Measurements from ENCODE around the gene MYLK. TPM values are rescaled to one million over a fixed set of nuclear protein-coding genes. Genes with fewer than 3 reads are reported as not detected.
"Not testable (repeated sequence)": the region's sequence is repeated elsewhere in the genome, so short reads cannot be mapped to it uniquely, and the experiment has no call there.

The MYLK gene
- total and polyA plus RNA-seq, 11 donors: 3.2 to 20.7 (median 12.4) TPM

DNA sequence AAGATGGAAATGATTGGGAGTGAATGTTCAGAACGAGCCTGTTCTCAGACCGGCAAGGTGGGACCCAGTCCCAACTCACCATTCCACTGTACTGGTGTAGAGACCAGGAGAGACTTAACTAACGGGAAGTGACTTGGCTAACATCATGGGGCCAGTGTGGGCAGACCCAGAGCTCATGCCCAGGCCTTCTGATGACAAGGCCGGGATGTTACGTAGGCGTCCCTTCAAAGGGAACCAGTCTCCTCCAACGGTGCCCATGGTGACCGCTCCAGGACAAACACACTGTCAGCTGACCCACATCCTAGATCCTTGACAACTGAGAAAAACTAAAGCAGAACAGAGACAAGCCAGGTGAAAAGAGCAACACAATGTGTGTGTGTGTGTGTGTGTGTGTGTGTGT, 170.9 kb downstream of the MYLK start:
- H3K4me3 ChIP-seq: no peak overlapping the region
- H3K36me3 ChIP-seq: no peaks in the 10 kb centered on the region
- H3K27ac ChIP-seq: no peak overlapping the region
- WGBS, 4 donors: 76 to 91% (median 90%) methylated on average over 8 of the region's 8 CpGs
- H3K9me3 ChIP-seq: no peaks in the 10 kb centered on the region
- intact Hi-C loops (cut with DNase I): no loop called here
- H3K27me3 ChIP-seq: no peaks in the 10 kb centered on the region
- DNase-seq (peak in 1 of 5 donors; percentile 52), ATAC-seq (peak; percentile 39 to 73 (median 66))
- H3K4me1 ChIP-seq: peaks cover 0 to 14% (median 7%) of the 10 kb centered on the region in 12 donors
- TF ChIP-seq POLR2A (IDR thresholded peaks at IDR 0.05): no peak
- TF ChIP-seq, protein P1, sequence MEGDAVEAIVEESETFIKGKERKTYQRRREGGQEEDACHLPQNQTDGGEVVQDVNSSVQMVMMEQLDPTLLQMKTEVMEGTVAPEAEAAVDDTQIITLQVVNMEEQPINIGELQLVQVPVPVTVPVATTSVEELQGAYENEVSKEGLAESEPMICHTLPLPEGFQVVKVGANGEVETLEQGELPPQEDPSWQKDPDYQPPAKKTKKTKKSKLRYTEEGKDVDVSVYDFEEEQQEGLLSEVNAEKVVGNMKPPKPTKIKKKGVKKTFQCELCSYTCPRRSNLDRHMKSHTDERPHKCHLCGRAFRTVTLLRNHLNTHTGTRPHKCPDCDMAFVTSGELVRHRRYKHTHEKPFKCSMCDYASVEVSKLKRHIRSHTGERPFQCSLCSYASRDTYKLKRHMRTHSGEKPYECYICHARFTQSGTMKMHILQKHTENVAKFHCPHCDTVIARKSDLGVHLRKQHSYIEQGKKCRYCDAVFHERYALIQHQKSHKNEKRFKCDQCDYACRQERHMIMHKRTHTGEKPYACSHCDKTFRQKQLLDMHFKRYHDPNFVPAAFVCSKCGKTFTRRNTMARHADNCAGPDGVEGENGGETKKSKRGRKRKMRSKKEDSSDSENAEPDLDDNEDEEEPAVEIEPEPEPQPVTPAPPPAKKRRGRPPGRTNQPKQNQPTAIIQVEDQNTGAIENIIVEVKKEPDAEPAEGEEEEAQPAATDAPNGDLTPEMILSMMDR (IDR thresholded peaks at IDR 0.05): no peak

DNA sequence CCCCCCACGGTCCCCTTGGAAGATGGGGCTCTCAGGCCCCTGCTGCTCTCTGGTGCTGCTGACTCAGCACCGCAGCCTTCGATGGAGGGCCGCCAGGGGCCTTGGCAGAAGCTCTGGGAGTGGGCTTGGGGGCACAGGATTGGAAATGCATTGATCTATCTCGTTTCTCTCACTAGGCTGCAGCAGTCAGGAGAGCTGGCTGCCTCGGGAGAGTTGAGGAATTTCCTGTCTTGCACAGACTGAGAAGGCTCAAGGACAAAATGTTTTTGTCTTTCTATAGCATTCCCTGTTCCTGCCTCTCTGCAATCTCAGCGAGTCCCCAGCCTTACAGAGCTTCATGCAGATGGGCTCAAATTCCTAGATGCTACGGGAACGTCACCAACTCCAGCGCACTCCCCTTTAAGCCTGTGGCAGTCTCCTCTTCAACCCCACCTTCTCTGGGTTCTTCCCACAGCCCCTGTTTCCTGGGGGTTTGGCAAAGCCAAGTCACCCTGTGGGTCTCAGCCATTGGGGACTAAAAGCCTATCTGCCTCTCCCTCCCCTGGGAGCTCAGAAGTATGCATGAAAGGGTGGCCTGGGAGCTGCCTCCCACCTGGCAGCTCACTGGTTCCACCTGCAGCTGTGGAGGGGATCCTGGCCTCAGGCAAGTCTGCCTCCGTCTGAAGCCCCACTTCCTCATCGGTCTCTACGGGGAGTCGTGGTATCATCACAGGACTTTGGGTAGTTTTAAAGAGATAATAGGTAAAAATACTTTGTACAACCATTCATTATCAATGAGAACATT, 171.9 kb downstream of the MYLK start:
- WGBS, 4 donors: 48 to 68% (median 55%) methylated on average over 12 to 14 of the region's 14 CpGs
- no peaks in the 10 kb centered on the region for H3K36me3 ChIP-seq
- peak overlapping the region in 6 of 12 donors; percentile 17 to 47 (median 33) for H3K27ac ChIP-seq
- peak in 3 of 4 donors; percentile 12 to 43 (median 23) for ATAC-seq
- H3K4me3 ChIP-seq: no peak overlapping the region
- H3K9me3 ChIP-seq: no peaks in the 10 kb centered on the region
- TF ChIP-seq, protein P1 (IDR thresholded peaks at IDR 0.05): no peak
- no peak for TF ChIP-seq POLR2A (IDR thresholded peaks at IDR 0.05)
- peaks cover 0 to 14% (median 7%) of the 10 kb centered on the region in 12 donors for H3K4me1 ChIP-seq
- no peak for DNase-seq
- intact Hi-C loops (cut with DNase I): no loop called here
- no peaks in the 10 kb centered on the region for H3K27me3 ChIP-seq

DNA sequence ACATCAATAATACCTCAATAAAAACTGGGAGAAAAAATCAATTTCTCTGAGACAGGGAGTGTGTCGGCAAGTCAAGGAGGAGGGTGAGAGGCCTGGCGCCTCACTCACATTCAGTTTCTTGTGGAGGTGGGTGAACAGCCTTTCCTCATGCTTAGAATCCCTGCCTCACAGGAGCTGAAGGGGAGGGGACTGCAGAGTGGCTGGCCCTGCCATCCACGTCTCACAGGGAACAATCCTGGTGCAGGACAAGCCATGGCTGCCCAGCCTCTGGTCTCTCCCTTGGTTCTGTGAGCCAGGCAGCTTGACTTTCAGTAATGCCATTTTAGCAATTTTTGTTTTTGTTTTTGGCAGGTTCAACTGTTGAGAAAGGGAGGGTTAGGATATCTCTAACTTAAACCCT, 172.8 kb downstream of the MYLK start:
- TF ChIP-seq, protein P1 (IDR thresholded peaks at IDR 0.05): no peak
- TF ChIP-seq POLR2A (IDR thresholded peaks at IDR 0.05): no peak
- no peak for DNase-seq
- peak overlapping the region in 1 of 12 donors; percentile 33 for H3K27ac ChIP-seq
- intact Hi-C loops (cut with DNase I): no loop called here
- whole genome bisulfite sequencing, 4 donors: 88 to 97% (median 92%) methylated on average over 3 of the region's 3 CpGs
- peaks cover 0 to 14% (median 7%) of the 10 kb centered on the region in 12 donors for H3K4me1 ChIP-seq
- no peak overlapping the region for H3K4me3 ChIP-seq
- no peaks in the 10 kb centered on the region for H3K36me3 ChIP-seq
- H3K27me3 ChIP-seq: no peaks in the 10 kb centered on the region
- no peaks in the 10 kb centered on the region for H3K9me3 ChIP-seq
- ATAC-seq: no peak

DNA sequence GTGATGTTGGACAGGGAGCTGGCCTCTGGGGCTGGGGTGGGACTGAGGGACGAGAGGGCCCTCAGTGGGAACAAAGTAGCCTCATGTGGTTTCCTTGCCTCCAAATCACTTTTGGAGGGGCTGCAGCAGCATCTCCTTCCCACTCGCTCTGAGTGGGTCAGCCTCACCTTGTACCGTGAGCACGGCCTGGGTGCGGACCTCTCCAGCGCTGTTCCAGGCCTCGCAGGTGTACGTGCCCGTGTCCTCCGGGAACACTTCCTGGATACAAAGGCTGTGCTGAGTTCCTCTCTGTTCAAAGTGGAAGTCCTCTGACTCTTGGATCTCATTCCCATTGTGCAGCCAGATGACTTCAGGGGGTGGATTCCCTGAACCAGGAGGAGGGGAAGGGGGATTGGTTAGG, 175.6 kb downstream of the MYLK start:
- DNase-seq: no peak
- intact Hi-C loops (cut with DNase I): loop anchor here in 1 of 10 donors (10.0 kb wide), 1 partner anchor 54 kb away; no protein-coding TSS in a partner anchor
- H3K36me3 ChIP-seq: no peaks in the 10 kb centered on the region
- H3K4me1 ChIP-seq: peaks cover 0 to 22% (median 7%) of the 10 kb centered on the region in 12 donors
- H3K27me3 ChIP-seq: no peaks in the 10 kb centered on the region
- H3K4me3 ChIP-seq: no peak overlapping the region
- no peaks in the 10 kb centered on the region for H3K9me3 ChIP-seq
- H3K27ac ChIP-seq: no peak overlapping the region
- TF ChIP-seq POLR2A (IDR thresholded peaks at IDR 0.05): no peak
- TF ChIP-seq, protein P1 (IDR thresholded peaks at IDR 0.05): no peak
- ATAC-seq: no peak
- 71 to 80% (median 75%) methylated on average over 10 of the region's 10 CpGs for WGBS, 4 donors

DNA sequence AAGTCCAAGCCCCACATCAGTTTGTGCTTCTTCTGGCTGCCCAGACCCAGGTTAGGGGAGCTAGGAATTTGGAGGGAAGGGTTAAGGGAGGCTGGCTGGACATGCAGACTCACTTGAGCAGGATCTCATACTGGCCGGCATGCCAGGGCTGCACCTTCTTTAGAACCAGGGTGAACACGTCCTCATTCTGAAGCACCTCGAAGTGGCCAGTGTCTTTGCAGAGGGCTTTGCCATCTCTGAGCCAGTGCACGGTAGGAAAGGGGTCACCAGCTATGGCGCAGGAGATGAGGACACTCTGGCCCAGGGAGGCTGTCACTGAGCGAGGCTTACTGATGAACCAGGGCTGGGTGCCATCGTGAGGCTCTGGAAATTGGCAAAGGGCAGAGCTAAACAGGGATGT, 176.5 kb downstream of the MYLK start:
- H3K4me1 ChIP-seq: peaks cover 0 to 21% (median 7%) of the 10 kb centered on the region in 12 donors
- ATAC-seq: peak in 1 of 4 donors; percentile 8
- not testable (repeated sequence) for H3K27me3 ChIP-seq, DNase-seq, H3K9me3 ChIP-seq, H3K36me3 ChIP-seq, H3K4me3 ChIP-seq, H3K27ac ChIP-seq
- intact Hi-C loops (cut with DNase I): loop anchor here in 1 of 10 donors (10.0 kb wide), 1 partner anchor 53 kb away; no protein-coding TSS in a partner anchor
- WGBS, 4 donors: 89 to 95% (median 90%) methylated on average over 5 to 7 of the region's 7 CpGs
